Skeletal muscle cell (primary cell): Measurements from ENCODE around the gene TNRC6C.

Experiments used
- DNase-seq: peaks from one replicate; pipeline ENCODE4 v3.0.0-alpha.2; 2010; ENCODE audit warnings: low read depth
- H3K4me3 ChIP-seq: 2 replicates; pipeline ENCODE4 v1.5.1; 2011; ENCODE audit warnings: low read depth, mild to moderate bottlenecking, control low read depth, low read length, moderate library complexity

The TNRC6C gene

DNA sequence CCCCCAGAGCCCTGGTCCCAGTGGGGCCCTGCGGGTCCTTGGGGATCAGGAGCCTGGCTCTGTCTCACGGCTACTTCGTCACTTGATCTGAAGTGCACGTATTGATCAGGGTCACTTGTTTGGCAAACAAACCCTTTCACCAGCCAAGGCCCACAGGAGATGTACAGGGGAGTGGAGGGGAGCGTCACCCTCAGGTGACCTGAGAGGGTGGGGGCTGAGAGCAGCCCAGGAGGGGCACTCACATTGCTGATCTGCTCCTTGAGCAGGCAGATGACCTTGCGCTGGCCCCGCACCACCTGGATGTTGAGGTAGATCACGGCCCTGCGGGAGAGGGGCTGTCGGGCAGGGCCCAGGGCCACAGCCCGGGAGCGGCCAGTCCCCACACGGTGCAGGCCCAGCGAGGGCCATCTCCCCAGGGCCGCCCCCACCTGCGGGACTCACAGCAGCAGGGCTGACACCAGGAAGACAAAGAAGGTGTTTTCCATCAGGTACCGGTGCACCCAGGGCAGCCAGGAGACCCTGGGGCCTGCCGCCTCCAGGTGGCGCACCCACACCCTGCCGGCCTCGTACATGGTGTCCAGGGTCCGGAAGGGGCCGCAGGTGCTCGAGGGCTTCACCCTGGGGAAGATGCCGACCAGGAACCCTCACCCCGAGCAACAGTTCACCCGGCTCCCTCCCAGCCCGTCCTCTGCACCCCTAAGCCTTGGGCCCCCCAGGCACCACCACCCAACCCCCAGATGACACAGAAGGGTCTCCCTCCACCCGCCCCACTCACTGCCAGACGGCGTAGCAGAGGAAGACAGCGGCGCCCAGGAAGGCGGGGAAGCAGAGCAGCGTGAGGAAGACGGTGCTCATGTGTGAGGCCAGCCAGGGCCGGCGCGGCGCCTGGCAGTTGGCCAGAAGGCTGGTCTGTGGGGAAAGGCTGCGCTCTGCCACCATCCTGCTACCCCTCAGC lies 158.8 kb downstream of the TNRC6C start:
- H3K4me3 ChIP-seq, result no peak overlapping the region
- DNase-seq, result no peak

DNA sequence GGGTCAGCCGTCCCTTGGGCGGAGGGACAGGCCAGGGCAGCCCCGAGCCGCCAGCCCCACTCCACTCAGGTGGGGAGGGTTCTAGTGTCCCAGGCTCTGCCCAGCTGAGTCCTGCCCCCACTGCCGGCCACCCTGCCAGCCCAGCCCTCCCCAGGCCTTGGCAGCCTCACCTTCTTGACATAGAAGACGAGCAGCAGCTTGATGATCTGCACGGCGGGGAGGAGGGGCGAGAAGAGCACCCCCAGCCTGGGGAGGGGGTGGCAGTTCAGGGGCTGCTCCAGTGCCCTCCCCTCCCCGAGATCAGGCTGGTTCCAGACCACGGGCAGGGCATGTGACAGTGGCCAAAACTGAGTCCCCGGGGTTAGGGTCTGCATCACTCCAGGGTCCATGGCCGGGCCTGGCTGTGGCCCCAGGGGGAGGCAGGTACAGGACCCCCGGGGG lies 160.3 kb downstream of the TNRC6C start:
- H3K4me3 ChIP-seq, result no peak overlapping the region
- no peak for DNase-seq

DNA sequence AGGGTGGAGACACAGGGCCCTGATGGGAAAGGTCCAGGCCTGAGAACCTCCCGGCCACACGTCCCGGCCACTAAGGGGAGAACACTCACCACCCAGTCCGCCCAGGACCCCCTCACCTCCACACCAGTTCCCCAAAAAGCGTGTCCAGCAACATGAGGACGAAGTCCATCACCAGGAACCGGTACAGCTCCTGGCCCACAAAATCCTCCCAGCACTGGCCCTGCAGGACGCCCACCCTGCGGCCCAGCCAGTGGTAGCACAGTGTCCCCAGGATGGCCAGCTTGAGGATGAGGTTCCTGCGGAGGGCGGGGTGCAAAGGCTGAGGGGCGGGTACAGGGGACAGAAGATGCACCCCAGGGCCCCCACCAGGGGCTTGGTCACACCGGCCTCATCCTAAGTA lies 162.0 kb downstream of the TNRC6C start:
- no peak overlapping the region for H3K4me3 ChIP-seq
- DNase-seq, result no peak

DNA sequence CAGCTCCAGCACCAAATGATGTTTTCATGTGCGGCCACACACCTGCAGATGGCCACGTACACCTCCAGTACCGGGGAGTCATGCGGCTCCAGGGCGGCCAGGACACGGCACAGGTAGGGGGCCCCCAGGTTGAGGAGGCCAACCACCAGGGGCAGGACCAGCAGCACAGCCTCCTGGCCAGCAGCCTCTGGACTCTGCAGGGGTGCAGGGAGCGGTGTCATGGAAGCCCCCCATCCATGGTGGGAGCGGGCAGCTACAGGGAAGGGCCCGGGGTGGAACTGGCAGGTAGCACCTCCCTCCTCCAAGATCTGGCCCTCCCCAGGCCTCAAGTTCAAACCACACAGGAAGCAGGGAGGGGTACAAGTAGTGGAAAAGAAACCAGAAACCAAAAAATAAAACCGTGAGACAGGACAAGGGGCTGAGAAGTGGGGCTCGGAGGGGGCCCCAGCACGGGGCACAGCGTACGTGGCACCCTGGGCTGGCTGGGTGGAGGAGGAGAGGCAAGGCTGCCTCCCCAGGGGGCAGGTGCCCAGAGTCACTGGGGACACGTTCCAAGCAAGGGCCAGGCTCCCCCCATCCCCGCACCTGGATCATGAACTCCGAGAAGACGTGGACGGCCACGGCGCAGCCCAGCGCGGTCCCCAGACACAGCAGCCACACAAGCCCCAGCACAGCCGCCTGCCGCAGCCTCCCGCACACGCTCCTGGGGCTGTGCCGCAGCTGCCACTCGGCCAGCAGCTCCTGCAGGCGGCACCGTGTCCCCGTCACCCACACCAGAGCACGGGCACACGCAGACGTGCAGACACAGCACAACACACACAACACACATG lies 162.7 kb downstream of the TNRC6C start:
- no peak overlapping the region for H3K4me3 ChIP-seq
- no peak for DNase-seq

DNA sequence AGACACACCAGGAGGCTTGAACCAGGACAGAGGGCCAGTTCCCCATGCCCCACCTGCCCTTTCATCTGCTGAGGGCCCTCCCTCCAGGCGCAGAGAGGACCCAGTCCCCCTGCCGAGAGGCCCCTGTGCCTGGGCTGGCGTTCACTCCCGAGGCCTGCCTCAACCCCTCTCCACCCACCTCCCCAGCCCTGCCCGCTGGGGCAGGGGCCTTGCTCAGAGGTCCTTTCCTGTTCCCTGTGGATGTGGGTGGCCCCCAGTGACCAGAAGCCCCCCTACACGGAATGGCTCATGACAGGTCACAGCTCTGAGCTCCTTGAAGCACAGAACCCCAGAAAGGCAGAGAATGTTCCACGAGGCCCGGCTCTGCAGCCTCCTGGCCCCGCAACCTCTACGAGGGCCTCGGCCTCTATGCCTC lies 163.3 kb downstream of the TNRC6C start:
- DNase-seq, result no peak
- no peak overlapping the region for H3K4me3 ChIP-seq

DNA sequence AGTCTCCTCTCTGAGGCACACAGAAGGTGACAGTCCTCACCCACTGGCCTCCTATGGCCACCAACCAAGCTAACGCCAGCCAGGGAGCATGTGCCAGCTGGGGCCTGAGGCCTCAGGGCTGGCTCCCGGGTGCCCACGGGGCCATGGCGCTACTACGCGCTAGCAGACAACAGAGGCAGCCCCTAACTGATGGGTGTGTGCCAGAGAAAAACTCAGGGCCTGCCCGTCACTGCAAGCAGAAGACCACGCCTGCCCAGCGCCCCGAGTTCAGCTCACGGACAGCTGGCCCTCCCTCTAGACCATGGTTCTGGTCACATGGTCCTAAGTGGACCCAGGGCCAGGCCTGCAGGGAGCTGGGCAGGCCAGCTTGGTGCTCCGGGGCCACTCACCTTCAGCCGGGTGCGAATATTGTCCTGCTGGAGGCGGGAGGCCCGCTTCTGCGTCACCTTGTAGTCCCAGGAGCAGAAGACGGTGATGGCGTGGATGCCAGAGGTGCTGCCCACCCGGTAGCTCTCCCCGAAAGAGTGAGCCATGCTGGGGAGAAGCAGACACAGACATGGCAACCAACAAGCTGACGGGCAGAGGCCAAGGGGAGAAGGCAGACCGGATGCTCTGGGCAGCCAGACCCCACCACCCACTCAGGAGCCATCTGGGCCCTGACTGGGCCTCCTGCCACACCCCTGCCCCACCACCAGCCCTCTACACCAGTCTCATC lies 163.9 kb downstream of the TNRC6C start:
- no peak overlapping the region for H3K4me3 ChIP-seq
- DNase-seq, result no peak

DNA sequence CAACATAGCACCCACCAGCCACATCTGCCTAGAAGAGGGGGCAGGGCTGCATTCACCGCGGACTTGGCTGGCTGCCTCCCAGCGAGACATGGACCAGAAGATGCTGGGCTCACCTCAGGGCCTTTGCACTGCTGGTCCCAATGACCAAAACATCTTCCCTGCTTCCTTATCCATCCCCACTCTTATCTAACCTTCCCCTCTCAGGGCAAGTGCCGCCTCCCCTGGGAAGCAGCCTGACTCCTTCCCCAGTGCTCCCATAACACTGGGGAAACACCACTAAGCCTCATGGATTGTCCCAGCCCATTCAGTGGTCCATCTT lies 164.4 kb downstream of the TNRC6C start:
- no peak overlapping the region for H3K4me3 ChIP-seq
- no peak for DNase-seq

DNA sequence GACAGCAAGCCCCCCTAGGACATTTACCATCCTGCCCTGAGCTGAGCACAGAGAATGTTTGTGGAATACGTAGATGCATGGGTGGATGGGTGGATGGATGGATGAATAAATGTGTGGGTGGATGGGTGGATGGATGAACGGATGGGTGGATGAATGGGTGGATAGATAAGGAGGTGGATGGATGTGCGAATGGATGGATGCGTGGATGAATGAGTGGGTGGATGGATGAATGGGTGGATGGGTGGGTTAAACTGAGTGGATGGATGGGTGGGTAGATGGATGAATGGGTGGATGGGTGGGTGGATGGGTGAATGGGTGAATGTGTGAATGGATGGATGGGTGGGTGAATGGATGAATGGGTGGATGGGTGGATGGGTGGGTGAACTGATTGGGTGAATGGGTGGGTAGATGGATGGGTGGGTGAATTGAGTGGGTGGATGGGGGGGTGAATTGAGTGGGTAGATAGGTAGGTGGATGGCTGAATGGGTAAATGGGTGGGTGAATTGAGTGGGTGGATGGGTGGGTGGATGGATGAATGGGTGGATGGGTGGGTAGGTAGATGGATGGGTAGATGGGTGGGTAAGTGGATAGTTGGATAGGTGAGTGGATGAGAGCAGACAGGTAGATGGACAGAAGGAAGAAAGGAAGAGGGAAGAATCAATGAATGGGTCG lies 164.9 kb downstream of the TNRC6C start:
- no peak for DNase-seq
- no peak overlapping the region for H3K4me3 ChIP-seq

DNA sequence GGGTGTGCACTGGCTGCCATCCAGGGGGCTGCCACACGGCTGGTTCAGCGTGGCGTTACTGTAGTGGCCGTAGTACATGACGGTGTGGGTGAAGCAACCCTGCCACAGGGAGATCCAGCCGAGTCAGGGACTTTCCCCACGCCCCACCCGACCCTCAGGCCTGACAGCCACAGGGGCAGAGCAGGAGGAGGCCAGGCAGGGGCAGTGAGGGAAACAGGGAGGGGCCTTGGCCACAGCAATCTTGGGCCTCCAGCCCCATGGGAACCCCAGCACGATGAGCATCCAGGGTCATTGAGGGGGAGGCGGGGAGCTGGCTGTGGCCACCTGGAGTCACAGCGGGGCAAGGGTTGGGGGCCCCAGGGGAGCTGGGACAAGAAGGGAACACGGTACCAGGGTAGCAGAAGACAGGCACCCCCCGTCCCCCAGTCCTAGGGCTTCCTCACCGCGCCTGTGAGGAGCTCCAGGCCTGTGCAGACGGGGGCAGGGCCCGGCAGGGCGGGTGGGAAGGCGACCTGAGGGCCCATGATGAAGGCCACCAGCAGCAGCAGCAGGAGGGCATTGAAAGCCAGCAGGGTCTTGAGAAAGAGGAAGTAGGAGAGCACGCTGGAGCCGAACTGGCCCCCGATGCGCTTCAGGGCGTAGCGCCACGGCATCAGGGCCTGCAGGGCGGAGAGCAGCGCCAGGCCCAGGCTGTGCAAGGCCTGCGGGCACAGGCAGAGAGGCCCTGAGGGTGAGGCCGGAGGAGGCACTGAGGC lies 165.8 kb downstream of the TNRC6C start:
- no peak overlapping the region for H3K4me3 ChIP-seq

DNA sequence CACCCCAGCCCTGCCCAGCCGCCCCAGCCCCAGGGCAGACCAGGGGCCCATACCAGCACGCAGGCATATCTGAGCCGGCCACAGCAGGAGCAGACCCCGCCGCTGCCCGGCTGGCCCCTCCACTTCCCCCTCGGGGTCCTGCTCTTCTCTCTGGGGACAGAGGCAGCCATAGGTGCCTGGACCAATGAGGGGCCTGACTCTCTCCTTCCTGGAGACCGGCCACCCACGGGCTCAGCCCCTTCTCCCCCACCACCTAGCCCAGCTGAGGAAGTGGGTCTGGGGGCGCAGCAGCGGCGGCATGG lies 166.3 kb downstream of the TNRC6C start:
- H3K4me3 ChIP-seq, result no peak overlapping the region

More for the DNA sequence above, 165.8 kb downstream of the TNRC6C start:
- no peak for DNase-seq

DNA sequence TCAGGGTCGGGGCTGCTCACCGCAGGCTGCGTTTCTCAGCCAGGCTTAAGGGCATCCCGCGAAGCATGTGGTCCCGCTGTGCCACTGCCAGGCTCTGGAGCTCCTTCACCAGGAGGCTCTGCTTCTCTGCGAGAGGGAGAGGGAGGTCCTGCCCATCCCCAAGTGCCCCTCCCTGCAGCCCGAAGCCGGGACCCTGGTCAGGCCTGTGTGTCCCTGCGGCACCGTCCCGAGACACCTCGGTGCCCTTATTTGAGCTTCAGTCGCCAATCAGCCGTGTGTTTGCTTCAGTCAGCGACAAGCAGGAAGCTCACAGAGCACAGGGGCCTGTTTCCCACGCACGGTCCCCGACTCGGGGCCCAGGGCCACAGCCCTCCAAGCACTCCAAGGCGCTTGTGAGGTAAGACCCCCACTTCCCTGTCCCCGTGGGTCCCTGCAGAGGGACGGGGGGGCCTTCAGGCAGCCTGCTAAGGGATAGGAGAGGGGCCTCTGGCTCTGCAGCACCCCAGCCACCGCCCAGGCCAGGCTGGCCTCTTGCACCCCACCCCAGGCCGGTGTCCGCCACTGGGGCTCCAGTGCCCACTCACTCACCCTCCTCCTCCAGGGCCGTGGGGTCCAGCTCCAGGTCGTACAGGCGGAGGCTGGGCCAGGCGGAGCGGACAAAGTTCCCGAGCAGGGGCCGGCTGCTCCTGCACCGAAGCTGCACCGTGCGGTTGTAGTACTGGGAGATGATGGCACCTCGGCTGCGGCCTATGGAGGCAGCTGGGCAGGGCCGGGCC lies 166.8 kb downstream of the TNRC6C start:
- DNase-seq, result no peak
- H3K4me3 ChIP-seq, result no peak overlapping the region

More for the DNA sequence above, 166.3 kb downstream of the TNRC6C start:
- no peak for DNase-seq

DNA sequence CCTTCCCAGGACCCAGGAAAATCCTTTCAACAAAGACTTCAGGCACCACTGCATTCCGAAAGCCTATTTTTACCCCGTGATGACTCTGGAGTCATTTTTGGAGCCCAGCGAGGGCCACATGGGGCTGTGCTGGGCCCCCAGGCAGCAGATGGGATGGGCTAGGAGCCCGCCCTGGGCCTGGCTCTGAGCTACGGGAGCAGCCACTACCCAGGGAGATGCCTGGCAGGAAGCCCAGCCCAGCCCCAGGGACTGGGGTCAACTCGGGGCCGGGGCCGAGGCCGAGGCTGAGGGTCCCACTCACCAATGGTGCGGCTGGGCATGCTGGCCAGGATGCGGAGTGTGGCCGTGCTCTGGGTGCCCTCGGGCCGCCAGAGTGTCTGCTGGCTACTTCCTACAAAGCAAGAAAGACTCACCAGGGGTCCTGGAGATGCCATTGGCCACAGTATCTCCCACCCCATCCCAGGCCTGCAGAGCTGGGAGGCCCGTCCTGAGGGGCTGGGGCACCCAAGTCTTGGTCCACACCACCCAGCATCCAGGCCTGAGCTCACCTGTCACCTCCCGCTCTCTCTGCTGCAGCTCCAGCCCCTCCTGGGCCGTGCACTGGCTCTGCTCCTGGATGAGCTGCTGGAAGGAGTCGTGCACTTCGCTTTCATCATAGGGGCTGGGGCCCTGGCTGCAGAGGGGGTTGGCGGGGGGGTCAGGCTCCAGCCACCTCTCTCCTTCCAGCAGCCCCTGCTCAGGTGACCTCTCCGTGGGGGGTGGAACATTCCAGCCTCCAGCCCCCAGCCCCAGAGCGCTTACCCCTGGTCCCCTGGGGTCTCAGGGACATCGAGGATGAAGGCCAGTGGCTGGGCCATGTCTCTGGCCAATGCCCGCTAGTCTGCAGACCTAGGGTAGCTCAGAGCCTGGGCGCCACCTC lies 167.7 kb downstream of the TNRC6C start:
- no peak overlapping the region for H3K4me3 ChIP-seq
- no peak for DNase-seq

DNA sequence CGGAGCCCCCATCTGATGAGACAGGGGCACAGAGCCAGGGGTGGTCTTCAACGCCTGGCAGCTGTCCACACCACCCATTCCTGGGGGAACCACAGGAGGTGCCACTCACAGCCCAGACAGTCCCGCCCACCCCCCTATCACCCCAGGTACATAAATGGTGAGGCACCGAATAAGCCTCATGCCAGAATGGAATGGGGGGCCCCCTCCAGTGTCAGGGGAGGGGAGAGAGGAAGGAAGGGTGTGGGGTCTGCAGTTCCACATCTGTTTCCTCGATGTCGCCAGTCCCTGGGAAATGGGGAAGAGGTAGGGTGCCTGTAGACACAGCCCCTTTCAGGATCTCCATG lies 168.4 kb downstream of the TNRC6C start:
- no peak for DNase-seq
- no peak overlapping the region for H3K4me3 ChIP-seq

DNA sequence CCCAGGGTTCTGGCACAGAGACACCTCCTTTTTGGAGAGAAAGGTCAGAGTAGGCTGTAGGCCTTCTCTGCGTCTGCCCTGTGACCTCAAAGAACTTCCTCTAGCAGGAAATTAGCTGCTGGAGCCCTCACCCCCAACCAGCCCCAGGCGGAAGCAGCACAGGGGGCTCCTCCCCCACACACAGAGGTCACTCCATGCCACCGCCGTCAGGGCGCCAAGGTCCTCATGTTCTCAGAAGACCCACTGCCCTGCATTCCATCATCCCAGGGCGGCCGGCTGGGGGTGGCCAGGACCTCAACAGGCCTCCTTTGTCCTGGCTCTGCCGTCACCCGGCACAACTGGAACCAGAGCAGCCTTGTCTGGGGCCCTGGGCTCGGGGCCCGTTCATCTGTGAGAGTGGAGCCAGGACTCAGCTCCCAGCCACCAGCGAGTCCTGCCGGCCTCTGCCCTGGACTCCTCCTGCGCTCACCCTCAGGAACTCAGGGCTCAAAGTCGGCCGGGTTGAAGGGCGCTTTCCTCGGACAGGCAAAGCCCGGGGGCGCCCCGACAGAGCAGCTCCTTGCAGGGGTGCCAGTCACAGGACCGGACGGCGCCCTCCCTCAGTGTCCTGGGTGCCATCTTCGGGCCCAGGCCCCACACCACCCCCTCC lies 168.9 kb downstream of the TNRC6C start:
- DNase-seq, result no peak
- H3K4me3 ChIP-seq, result peak overlapping the region; percentile 65

DNA sequence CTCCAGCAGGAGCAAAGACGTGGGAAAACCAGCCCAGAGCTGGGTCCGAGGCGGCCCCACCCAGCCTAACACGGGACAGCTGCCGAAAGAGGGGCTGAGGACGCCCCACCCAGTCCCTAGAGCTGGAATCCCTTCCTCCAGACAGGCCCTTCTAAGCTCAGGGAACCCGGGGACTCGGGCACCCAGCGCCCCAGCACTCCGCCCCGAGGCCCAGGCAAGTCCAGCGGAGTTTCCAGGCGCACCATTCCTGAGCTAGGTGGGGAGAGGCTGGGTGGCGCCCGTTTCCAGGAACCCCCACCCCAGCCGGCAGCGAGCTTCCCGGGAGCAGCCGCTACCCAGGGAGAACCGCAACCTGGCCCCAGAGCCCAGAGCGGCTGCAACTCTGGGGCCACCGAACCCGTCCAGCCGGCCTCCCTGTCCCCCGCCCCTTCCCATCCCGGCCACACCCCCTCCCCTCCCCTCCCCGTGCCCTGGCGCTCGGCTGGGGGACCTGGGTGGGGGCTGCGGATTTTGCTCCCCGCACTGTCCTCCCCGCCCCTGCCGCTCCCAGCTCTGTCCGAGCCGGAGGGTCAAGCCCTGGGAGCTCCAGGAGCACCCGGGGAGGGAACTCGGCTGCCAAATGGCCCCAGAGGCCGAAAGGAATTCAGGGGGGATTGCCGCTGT lies 169.5 kb downstream of the TNRC6C start:
- DNase-seq, result no peak
- peak overlapping the region; percentile 65 for H3K4me3 ChIP-seq

DNA sequence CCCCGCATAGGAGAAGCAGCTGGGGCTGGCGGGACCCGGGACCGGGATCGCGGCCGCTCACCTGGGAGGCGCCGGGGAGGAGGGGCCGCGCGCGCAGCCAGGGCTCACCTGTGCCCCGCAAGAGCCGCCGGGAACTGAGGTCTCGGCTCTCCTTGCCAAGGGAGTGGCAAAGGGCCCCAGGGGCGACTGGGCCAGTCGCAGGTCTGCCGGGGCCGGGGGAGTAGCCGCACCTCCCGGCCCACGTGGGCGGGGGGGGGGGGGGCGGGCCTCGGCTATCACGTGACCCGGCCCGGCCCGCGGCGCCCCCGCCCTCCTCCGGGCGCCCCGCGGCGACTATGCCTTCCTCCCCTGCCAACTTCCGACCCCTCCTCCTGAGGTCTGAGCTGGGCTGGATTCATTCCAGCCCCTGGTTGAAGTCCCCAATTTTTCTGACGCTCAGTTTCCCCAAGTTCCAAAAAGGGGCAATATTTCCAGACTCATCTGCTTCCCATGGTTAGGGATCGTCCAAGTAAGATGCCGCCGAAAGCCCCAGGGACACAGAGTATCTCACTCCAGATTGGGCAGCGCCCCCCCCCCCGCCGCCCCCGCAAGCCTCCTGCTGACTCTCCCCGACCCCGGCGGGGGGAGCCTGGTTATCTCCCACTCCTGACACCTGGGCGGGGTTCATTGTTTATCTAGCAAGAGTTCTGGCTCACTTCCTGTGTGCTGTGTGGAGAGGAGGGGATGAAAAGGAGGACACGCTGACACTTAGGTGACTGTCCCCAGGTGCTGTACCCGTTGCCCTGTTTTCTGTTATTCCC lies 170.2 kb downstream of the TNRC6C start, which contains the start of gene TMC6:
TMC6 (minus strand) TSS at position 205 of the 800 bp plus-strand sequence. CDS start 1,923 bp downstream, outside the sequence.
- peak within 1 kb of the TSS; percentile 65 for H3K4me3 ChIP-seq
- no peak for DNase-seq
